WTC11 (cell line): ENCODE results near the gene SLC7A8.

Experiments used
- ELF4 ChIP-seq: sonication (generic); formaldehyde crosslinking; IDR thresholded peaks from 2 replicates; pipeline ENCODE4 v1.8.1; 2022; ENCODE audit warnings: low read depth, mild to moderate bottlenecking, moderate library complexity, missing genetic modification reagents
- NR2C2 ChIP-seq: sonication (generic); formaldehyde crosslinking; IDR thresholded peaks from 2 replicates; pipeline ENCODE4 v1.8.0; 2022; ENCODE audit warnings: mild to moderate bottlenecking, missing genetic modification reagents
- SP1 ChIP-seq: sonication (generic); formaldehyde crosslinking; conservative IDR thresholded peaks from 2 replicates; pipeline ENCODE4 v1.8.1; 2022; ENCODE audit warnings: missing genetic modification reagents
- ZSCAN18 ChIP-seq: fragments of 250-450 bp; sonication (Bioruptor Pico); IDR thresholded peaks from 2 replicates; pipeline ENCODE4 v2.1.2; 2022; ENCODE audit warnings: mild to moderate bottlenecking, moderate library complexity

- TF ChIP-seq ELF4 (CRISPR knock-in tag) (no peak), NR2C2 (CRISPR knock-in tag) (no peak), SP1 (CRISPR knock-in tag) (no peak), ZSCAN18 (CRISPR knock-in tag) (no peak)
Measured at GRCh38 chr14:23159532-23159931, 23.9 kb downstream of the SLC7A8 start.
